GM18511 (cell line): Measurements from ENCODE around the gene CCDC82.

ENCODE experiments used
- ATAC-seq: cut with Tn5 transposase; IDR thresholded peaks from one replicate; pipeline ENCODE4 v1.9.1; 2021; ENCODE audit warnings: mild to moderate bottlenecking, moderate library complexity; ENCODE audit not compliant: unreplicated experiment

CCDC82 gene

GRCh38 chr11:96309016-96309642 is 80.6 kb downstream of the CCDC82 start:
- ATAC-seq: no peak

DNA sequence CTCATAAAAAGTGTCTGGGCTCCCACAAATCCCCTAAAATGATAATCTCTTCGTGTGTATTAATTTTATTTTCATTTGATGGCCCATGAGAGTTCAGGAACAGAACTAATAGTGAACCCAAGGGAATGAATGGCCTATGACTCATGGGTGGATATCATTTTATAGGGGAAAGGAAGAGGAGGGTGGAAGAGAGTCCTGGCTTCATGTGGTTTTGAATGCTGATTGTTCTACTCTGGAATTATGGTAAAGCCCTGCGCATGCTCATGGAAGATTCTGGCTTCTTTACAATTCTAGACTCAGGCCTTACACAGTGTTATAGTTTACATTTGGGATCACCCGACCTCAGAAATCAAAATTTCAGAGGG is 82.0 kb downstream of the CCDC82 start:
- no peak for ATAC-seq

- ATAC-seq: no peak
Observed at GRCh38 chr11:96306933-96307775, 82.6 kb downstream of the CCDC82 start.

- no peak for ATAC-seq
Observed at GRCh38 chr11:96306600-96306932, 83.1 kb downstream of the CCDC82 start.

DNA sequence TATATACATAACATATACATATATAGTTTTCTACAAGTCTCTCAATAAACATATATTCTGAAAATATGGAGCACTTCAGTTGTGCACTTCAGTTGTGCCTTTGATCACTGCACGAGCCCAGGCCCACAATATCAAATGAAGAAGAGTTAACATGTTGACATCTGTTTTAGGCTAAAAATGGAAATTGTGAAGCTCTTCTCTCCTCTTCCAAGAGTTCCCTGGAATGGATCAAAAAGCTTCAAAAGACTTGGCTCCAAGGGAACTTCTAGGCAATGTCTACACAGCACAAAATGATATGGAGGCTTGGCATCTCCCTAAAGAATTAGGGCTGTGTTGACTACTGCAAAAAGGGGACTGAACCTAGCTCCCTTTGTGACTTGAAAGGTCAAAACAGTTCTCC is 83.6 kb downstream of the CCDC82 start:
- no peak for ATAC-seq

- no peak for ATAC-seq
Observed at GRCh38 chr11:96303980-96304379, 85.7 kb downstream of the CCDC82 start.

DNA sequence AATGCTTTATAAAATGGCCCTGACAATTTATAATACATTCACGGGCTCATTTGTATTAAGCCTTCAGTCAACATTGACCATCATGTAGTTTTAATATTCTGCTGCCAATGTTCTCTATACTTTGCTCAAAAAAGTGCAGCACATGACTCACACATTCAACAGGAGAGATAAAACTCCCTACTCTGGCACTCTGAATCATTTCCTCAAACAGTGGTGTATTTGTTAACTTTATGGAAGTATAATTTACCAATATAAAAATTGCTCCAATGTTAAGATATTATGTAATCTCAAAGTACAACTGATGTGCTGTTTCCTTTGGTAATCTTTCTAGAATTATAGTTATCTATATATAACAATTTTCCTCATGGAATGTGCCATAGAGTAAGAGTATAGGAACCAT is 86.6 kb downstream of the CCDC82 start:
- no peak for ATAC-seq
